ENCODE measurements around the gene BMPR1A. TPM values are rescaled to one million over a fixed set of nuclear protein-coding genes. Genes with fewer than 3 reads are reported as not detected.
"Not testable (repeated sequence)": the region's sequence is repeated elsewhere in the genome, so short reads cannot be mapped to it uniquely, and the experiment has no call there.

BMPR1A gene
- polyA plus RNA-seq, 3 donors: 73.6 to 85.4 (median 78.2) TPM

DNA sequence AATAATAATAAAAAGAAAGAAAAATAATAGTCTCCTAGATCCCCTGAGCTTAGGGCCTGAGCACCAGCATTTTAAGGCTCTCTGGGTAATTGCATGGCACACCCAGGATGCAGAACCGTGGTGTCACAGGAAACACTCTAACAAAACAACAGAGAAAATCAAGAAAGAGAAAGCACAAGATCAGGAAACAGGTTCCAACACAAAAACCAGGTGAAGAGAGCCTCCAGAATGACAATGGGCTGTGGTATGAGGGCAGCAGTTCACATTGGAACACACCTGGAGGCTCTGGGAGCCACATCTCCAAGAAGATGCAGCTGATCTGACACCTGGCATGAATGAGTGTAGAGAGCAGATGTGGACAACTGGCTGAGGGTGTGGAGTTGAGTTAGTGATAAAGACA is 193.9 kb downstream of the BMPR1A start:
- DNase-seq (ENCODE audit: low read depth in 3 of 3, low spot score in 2 of 3): no peak

DNA sequence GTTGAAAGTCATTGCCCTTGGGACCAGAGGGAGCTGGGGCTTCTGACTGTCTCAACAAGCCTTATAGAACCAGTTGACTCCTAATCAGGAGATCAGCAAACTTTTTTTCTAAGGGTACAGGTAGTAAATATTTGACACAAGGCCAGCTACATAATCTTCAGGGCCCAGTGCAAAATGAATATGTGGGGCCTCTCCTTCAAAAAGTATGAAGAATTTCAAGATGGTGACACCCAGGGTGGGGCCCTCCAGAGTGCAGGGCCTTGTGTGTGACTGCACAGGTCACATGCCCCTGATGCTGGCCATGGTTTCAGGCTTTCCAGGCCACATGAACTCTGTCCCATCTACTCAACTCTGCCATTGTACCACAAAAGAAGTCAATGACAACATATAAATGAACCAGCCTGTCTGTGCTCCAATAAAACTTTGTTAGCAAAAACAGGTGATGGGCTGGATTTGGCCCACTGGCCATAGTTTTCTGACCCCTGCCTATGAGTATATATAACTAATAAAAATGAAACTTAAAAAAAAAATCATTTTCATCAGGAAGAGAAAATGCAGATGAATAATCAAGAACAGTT is 194.9 kb downstream of the BMPR1A start:
- no peak for DNase-seq (ENCODE audit: low read depth in 3 of 3, low spot score in 2 of 3)

DNA sequence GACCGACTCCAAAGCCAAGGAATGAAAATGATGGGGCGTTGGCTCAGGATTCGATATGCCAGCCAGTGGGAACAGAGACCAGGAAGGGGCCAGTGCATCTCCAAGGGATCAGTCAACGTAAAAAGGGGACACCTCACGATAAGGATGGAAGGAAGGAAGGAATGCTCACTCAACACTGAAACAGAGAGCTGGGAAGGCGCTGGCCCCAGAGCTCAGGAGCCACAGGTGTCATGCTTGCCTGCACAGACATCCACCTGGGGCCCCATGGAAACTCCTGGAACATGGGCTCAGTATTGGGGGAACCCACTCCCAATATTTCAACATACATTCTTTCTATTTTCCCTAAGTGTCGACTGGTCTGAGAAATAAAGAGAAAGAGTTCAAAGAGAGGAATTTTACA is 195.7 kb downstream of the BMPR1A start:
- DNase-seq (ENCODE audit: low read depth in 3 of 3, low spot score in 2 of 3): no peak

- DNase-seq (ENCODE audit: low read depth in 3 of 3, low spot score in 2 of 3): not testable (repeated sequence)
Measured at GRCh38 chr10:86952697-86953096, 196.3 kb downstream of the BMPR1A start.

GRCh38 chr10:86953747-86954680 is 197.6 kb downstream of the BMPR1A start:
- peak in 1 of 3 donors; percentile 48 for DNase-seq (ENCODE audit: low read depth in 3 of 3, low spot score in 2 of 3)

DNA sequence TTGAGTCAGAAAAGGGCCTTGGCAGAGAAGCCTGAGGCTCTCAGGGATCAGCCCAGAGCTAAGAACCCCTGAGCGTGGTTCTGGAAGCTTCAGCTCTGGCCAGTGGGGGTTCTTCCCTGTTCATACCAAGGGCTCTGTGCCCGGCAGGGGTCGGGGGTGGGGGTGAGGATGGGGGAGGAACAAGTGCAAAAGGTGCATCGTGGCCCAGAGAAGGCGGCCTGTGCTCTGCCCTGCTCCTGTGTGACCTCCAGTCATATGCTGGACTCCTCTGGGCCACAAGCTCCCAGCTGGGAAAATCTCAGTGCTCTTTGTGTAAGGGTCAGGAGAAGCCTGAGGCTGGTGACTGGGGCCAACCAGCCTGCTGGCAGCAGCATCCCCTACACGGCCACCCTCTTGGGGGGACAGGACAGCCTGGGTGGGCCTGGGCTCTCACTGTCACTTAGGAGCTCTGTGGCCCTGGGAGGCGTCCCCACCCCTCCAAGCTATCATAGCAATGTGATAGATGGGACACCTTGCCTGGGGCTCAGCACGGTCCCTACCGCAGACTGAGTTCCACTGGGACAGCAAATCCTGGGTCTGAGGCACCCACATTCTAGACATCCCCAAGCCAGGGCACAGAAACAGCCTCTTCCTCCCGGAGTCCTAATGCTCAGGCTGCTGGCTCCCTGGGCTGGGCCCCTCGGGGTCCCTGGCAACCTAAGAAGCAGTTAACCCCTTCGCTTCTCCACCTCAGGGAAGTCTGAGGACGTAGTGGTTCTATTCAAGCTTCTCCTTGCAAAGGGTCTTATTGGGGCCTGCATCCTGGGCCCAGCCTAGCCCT is 198.5 kb downstream of the BMPR1A start:
- DNase-seq (ENCODE audit: low read depth in 3 of 3, low spot score in 2 of 3): no peak

GRCh38 chr10:86955501-86956194 is 199.2 kb downstream of the BMPR1A start:
- DNase-seq (ENCODE audit: low read depth in 3 of 3, low spot score in 2 of 3): no peak

- DNase-seq (ENCODE audit: low read depth in 3 of 3, low spot score in 2 of 3): no peak
Measured at GRCh38 chr10:86956195-86956847, 199.9 kb downstream of the BMPR1A start.

- DNase-seq (ENCODE audit: low read depth in 3 of 3, low spot score in 2 of 3): no peak
Measured at GRCh38 chr10:86956848-86957448, 200.5 kb downstream of the BMPR1A start.

GRCh38 chr10:86957471-86958115 is 201.2 kb downstream of the BMPR1A start, which contains the start of gene MMRN2:
Gene MMRN2, minus strand, starts transcription at chr10:86957615. Its CDS starts 74 bp downstream, at chr10:86957541.
- DNase-seq (ENCODE audit: low read depth in 3 of 3, low spot score in 2 of 3): no peak

- no peak for DNase-seq (ENCODE audit: low read depth in 3 of 3, low spot score in 2 of 3)
Measured at GRCh38 chr10:86958116-86958900, 201.9 kb downstream of the BMPR1A start, which contains the start of gene SNCG. Gene SNCG, plus strand, starts transcription at chr10:86958599. Its CDS starts 99 bp downstream, at chr10:86958698.

- no peak for DNase-seq (ENCODE audit: low read depth in 3 of 3, low spot score in 2 of 3)
Measured at GRCh38 chr10:86958901-86959736, 202.7 kb downstream of the BMPR1A start.

GRCh38 chr10:86959737-86960002 is 203.3 kb downstream of the BMPR1A start:
- DNase-seq (ENCODE audit: low read depth in 3 of 3, low spot score in 2 of 3): no peak

DNA sequence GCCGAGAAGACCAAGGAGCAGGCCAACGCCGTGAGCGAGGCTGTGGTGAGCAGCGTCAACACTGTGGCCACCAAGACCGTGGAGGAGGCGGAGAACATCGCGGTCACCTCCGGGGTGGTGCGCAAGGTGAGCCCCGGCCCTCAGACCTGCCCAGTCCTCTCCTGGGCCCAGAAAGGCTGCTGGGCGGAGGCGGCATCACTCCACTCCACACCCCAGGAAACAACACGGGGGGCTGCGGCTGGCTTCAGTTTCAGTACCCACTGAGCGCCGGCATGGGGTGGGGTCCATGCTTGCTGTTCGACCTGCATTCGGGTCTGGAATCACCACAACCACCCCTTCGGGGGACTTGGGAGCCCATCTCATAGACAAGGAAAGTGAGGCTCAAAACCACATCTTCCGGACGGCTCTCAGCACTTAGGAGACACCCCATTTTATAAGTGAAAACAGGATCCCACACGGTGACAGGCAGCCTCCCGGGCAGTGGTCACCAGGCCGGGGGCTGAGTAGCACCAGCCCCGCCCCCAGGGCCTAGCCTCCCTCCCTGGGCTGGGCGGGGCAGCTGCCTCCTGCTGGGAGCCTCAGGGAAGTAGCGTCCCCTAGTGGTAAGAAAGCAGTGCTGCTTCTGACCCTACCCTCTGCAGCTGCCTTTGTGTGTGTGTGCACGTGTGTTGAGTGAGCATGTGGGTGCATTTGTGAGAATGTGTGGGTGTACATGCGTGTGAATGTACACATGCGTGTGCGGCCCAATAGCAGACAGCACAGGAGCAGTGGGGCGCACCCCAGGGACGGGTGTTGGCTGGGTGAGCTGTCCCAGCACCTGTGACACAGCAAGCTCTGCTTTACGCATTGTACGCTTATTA is 203.8 kb downstream of the BMPR1A start:
- no peak for DNase-seq (ENCODE audit: low read depth in 3 of 3, low spot score in 2 of 3)

GRCh38 chr10:86960863-86961434 is 204.5 kb downstream of the BMPR1A start:
- DNase-seq (ENCODE audit: low read depth in 3 of 3, low spot score in 2 of 3): no peak

DNA sequence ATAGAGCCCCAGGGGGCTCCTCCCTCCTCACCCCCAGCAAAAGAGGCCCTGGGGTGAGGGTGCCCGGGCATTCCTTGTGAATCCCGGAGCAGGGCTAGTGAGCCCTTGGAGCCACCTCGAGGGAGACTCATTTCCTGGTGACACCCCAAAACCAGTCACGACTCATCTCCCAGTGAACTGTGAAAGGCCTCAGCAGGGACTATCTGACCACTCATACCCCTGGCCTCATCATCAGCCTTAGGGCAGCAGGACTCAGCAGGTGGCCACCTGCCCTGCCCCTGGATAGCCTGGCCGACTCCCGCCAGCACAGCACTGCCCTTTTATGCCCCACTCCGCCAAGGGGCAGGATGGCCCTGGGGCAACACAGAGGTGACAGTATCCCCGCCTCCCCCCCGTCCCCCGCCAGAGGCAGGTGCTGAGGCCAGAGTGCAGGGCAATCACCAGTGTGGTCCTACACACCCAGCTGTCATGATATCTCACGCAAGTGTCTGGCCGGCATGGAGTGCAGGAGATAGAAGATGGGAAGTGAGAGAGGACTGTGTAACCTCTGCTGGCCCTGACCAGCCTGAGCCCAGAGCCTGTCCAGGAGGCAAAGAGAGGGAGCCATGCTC is 205.2 kb downstream of the BMPR1A start:
- no peak for DNase-seq (ENCODE audit: low read depth in 3 of 3, low spot score in 2 of 3)

All from right renal cortex interstitium (tissue), 3 donors.